Measurements from ENCODE around the gene MTX1.
A peak's percentile ranks its signal among the peaks of the same experiment; 100 is the strongest.
"Not testable (repeated sequence)": the region's sequence is repeated elsewhere in the genome, so short reads cannot be mapped to it uniquely, and the experiment has no call there.

The MTX1 gene

DNA sequence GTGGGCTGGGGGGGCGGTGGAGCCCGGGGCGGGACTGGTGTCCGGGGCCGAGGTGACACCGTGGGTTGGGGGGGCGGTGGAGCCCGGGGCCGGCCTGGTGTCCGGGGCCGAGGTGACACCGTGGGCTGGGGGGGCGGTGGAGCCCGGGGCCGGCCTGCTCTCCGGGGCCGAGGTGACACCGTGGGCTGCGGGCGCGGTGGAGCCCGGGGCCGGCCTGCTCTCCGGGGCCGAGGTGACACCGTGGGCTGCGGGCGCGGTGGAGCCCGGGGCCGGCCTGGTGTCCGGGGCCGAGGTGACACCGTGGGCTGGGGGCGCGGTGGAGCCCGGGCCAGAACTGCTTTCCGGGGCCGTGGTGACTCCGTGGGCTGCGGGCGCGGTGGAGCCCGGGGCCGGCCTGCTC is 18.6 kb upstream of the MTX1 start:
- DNase-seq = not testable (repeated sequence)

DNA sequence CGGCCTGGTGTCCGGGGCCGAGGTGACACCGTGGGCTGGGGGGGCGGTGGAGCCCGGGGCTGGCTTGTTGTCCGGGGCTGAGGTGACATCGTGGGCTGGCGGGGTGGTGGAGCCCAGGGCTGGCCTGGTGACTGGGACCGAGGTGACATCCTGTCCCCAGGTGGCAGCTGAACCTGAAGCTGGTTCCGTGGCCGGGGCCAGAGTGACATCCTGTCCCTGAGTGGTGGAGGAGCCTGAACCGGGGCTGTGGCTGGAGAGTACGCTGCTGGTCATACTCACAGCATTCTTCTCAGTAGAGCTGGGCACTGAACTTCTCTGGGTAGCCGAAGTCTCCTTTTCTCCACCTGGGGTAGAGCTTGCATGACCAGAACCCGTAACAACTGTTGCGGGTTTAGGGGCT is 16.6 kb upstream of the MTX1 start:
- DNase-seq = no peak

DNA sequence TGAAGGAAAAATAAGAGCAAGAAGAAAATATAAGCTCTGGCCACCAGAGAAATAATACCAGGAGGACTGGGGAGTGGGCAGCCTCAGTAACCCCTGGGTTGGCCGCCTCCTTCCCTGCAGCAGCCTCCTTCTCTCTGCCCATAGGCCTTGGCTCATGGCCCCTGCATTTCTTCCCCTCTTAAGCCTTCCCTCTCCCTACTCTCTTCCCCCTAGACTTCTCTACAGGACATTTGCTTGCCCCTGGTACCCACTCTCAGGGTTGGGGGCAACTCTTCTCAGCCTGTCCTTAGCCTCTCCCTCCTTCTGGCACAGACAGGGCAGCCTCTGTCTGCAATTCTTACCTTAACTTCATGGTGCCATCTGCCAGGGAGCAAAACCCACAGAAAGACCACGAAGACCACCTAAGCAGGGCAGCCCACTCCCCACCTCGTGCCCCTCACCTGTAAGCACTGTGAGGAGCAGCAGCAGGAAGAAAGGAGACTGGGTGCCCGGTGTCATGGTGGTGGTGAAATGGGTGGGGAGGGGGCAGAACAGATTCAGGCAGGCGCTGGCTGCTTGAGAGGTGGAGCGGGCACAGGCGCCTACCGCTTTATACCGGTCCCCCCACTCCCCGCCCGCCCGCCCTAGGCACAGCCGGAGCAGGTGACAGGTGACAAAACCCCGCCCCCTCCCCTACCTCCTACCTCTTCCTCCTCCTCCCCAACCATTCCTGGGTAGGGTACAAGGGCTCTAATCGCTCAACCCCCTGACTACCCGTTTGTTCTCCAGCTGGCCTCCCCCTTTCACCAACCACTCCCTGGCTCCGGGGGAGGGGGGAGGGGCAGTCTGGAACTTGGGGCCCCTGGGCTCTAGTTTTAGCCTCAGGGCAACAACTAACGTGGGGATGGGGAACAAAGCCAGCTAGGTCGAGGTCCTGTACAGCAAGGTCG is 15.9 kb upstream of the MTX1 start:
- no peak for DNase-seq

DNA sequence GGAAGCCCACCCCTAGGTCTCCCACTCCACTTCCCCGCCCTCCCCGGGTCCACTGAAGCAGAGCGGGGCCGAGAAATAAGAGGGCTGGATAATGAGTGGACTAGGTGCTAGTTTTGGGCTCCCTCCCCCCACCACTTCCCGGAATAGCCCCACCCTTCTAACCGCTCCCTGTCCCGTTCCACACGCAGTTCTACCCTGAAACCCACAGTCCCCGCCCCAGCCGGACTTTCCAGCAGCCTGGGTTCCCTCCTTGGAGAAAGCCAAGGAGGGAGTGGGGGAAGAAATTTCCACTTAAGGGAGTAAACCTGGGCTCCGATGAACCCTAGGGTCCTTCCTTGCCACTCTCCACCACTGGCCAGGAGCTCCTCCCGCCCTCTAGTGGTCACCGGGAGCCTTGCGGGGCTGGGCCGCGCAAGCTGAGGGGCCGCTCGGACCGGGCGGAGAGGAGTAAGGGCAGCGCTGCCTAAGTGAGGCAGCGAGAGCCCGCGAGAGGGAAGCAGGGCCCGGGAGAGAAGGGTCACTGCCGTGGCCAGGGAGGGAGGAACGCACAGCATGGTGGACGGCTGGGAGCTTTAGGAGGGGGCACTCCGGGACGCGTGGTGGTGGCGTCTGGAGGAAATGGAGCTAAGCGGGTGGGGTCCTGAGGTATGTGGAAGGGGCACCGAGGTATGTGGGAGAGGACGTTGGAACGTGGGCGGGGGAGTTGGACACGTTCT is 15.1 kb upstream of the MTX1 start:
- DNase-seq = peak; percentile 96

DNA sequence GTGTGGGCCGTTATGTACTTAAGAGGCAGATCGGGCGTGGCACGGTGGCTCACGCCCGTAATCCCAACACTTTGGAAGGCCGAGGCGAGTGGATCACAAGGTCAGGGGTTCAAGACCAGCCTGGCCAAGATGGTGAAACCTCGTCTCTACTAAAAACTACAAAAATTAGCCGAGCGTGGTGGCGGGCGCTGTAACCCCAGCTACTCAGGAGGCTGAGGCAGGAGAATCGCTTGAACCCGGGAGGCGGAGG is 14.6 kb upstream of the MTX1 start:
- not testable (repeated sequence) for DNase-seq

DNA sequence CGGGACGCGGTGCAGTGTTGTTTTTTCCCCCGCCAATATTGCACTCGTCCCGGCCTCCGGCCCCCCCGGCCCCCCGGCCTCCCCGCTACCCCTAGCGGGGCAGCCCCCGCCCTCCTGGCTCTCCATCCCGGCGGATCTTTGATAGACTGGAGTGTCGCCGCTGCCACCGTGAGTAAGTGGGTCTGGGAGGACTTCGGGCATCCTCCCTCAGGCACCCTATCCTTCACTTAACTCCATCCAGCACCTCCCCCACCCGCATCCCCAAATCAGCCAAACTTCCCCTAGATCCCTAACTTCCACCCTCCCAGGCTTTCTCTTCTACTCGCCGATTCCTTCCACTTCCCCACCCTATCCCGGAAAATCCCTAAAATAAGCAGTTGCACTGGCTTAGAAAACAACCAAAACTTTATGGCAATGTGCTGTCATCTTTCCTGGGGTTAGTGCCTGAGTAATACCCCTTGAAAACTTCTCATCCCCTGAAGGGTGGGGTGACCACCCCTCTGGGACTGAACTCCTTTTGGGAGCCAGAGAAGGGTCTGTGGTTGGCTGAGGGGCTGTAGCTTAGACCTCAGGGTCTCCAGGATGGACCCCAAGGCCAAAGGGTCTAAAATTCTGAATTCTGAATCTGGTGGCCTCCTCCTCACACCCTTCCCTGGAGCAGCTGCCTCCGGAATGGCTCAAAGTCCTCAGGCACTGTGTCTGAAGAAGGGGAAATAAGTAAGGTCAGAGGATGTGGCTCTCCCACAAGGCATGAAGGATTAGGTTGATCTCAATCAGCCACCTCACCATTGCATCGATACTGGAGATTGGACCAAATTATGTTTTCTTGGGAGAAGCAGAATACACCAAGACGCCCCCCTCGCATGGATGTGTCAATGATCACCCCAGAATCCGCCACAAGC is 13.0 kb upstream of the MTX1 start:
- no peak for DNase-seq

DNA sequence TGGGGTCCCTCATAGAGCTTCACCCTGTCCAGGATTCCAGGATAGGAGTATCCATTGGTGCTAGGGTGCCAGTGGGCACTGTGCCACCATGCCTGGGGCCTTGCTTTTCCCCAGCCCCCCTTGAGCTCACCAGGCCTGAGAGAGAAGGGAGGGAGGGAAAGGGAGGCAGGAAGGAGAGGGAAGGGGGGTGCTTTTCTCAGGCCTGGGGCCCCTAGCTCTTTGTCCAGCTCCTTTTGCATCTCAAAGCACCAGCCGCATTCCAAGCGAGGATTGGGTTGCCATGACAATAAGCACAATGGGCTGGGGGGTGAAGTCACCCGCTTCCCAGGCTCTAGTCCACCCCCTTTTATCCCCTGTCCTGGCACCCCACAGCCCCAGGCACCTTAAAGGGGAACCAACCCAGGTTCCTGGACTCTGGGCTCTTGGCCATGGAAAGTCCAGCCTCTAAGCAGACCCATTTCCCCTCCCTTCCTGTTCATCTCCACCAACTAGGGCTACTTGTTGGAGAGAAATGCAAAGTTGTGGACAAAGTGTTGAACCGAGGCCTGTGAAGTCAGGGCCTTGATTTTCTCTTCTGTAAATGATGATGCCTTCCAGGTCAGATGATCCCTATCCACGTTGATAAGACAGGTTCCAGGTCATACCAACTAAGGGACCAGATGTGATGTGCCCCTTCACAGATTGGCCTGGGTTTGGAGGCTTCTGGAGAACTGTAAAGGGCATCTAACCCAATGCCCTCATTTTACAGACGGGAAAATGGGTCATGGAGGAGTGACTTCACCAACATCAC is 12.2 kb upstream of the MTX1 start:
- DNase-seq = peak; percentile 79

DNA sequence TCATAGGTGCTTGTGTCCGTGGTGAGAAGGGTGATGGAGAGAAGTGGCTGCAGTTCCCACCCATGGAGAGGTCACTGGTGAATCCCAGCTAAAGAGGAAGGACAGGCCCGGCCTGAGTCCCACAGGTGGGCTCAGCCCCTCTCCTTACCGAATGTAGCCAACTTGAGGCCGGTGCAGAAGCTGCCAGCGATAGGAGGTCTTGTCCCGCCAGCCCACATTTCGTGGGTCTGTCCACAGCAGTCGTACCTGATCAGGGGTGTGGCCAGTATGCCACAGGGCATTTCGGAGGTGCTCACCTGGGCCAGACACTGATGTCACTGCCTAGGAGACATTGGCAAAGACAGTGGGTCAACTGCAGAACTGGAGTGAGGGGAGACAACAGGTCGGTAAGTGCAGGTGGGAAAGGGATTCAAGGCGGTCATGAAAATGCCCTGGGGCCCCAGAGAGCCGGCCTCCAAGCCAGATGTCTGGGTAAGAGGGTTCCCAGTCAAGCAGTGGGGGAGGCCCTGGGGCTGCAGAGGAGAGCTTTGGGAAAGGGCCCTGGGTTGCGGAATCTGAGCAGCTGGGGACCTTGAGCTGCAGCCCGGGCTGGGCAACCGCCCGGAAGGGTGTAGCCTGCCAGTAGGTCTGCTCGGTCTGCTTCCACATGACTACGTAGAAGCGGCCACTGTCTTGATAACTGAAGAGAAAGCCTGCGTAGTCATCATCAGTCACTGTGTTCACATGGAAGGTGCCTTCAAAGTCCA is 11.4 kb upstream of the MTX1 start:
- no peak for DNase-seq

DNA sequence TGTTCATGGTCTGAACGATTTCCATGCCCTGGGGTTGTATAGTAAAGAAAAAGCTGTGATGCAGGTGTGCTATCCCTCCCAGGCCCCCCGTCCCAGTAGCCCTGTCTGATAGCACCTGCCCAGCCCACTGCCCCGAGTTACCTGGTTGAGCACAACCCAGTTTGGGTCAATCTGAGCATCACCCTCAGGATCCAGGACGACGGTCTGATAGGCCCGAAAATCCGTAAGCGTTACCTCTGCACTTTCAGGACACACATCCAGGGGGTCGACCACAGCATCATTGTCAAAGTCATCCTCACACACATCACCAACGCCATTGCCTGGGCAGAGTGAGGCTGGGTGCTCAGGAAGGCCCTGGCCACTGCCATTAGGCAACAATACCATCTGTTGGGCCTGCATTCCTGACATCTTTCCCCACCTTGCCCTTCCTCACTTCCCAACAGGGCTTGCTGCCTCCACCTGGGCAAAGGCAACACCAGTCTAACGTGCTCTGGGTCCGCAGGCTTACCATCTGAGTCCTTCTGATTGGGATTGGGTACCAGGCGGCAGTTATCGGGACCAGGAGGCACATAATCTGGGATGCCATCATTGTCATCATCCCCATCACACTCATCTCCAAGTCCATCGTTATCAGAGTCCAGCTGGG is 10.5 kb upstream of the MTX1 start:
- no peak for DNase-seq

DNA sequence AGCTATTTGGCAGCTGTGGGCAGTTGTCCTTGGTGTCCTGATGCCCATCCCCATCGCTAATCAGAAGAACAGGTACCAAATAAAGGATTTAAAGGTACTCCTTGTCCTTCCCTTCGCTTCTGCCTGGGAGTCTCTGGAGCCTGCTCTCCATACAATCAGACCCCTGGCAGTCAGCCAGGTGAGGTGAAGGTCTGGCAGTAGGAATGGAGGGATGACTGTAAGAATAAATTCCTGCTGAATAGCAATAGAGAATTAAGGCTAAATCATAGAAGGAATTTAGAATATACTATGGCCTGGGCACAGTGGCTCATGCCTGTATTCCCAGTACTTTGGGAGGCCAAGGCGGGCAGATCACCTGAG is 10.0 kb upstream of the MTX1 start:
- DNase-seq = no peak

DNA sequence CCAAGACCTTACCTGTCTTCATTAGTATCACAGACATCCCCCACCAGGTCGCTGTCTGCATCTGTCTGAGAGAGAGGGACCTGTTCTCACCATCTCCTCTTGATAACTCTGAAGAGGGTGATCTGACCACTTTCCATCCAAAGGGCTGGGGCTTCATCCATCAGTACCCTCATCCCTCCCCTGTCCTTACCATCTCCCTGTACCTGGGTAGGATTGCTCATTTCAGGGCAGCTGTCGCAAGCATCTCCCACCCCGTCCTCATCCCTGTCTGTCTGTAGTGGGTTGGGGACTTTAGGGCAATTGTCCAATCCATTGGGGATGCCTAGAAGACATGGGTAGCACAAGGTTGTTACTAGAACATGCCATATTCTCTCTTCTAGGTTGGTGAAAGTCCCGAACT is 8.7 kb upstream of the MTX1 start:
- DNase-seq = no peak

DNA sequence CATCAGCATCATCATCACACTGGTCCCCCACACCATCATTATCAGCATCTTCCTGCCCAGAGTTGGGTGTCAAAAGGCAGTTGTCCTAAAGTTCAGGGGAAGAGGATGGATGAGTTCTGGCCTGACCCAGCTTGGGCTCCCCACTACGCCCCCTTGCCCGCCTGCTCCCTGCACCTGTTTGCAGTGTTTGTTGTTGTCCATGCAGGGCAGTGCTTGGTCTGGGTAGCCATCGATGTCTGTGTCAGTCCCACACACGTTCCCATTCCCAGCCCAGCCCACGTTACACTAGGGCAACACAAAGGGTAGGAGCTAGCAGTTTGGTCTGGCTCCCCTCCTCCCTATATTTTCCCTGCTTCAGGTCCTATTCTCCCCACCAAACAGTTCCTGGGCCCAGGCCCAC is 7.6 kb upstream of the MTX1 start:
- no peak for DNase-seq

DNA sequence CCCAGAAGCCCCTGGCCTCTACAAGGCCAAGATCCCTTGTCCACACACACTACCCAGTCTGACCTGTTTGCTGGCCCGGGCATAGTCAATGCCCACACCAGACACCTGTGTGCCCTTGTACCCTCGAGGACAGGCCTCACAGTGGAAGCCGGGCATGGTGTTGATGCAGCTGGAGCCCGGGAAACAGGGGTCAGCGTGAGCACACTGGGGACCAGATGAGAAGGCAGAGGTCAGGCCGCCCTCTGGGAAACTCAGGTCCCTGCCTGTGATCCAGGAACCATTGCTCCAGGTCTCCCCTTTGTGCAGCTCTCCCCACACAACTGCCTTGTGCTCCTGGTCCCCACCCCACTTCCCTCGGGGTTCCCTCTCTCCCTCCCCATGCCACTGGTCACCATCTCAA is 6.3 kb upstream of the MTX1 start:
- DNase-seq = no peak

DNA sequence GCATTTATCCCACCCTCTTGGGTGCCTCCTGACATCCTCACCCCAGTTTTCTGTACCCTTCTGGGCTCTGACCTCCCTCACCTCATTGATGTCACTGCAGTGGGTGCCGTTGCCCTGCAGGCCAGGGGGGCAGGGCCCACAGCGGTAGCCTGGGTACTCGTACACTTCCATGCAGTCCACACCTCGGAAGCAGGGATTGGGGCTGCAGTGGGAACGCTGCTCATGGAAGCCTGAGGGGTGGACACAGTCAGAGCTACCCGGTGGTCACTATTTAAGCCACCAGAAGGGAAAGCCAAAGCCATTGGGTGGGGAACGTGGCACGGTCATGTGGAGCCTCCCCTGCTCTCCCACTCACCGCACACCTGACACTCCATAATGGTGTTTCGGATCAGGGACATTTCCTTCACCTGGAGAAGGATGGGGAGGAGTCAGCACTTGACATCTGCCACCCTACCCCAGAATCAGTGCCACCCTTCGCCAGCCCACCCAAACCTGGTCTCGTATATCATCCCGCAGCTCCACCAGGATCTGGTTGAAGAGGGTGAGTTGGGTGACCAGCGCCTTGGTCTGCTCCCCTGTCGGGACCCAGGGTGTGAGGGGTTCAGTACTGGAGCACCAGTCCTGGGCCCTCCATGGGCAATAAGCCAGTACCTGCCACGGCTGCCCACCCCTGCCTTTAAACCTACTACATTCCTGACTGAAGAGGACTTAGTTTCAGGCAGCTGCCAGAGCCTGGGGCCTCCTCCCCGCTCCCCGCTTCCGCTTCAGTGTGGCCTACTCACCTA is 5.6 kb upstream of the MTX1 start:
- no peak for DNase-seq

DNA sequence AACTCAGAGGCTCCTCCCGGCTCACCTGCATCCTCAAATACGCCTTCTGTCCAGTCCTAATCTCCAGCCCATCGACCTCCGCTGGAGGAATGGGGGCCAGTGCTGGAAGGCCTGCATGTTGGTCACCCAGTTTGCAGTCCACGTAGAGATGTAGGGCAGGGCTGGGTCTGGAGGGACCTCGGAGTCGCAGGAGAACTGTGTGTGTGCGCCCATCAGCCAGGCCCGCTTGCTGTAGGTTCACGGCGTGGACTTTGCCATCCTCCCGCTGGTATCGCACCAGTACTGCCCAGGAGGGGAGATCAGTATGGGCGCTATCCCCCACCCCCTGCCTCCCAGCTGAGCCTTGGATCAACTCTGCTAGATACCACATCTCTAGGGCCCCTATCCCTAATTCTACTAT is 3.5 kb upstream of the MTX1 start:
- DNase-seq = no peak

DNA sequence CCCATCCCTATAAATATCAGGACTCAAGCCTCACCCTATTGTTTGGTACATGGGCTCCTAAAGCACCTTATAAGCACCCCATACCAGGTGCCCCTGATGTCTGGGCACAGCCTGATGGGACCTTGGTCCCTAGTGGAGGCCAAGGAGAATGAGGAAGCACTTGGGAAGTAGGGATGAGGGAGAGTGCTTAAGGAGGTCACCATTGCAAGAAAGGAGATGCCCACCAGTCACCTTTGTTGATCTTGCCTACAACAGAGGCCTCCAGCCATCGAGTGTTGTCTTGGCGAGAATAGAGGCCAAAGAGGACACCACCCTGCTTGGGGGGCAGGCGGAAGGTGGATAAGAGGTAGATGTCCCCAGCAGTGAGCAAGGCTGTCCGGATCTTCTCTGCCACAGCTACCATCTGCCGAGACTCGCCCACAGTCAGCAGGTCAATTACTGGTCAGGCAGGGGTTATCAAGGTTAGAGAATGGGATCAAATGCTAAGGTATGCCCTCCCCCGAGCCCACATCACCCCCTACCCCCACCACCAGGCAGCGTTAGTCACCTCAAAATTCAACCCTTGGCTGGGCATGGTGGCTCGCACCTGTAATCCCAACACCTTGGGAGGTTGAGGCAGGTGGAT is 2.4 kb upstream of the MTX1 start:
- no peak for DNase-seq

DNA sequence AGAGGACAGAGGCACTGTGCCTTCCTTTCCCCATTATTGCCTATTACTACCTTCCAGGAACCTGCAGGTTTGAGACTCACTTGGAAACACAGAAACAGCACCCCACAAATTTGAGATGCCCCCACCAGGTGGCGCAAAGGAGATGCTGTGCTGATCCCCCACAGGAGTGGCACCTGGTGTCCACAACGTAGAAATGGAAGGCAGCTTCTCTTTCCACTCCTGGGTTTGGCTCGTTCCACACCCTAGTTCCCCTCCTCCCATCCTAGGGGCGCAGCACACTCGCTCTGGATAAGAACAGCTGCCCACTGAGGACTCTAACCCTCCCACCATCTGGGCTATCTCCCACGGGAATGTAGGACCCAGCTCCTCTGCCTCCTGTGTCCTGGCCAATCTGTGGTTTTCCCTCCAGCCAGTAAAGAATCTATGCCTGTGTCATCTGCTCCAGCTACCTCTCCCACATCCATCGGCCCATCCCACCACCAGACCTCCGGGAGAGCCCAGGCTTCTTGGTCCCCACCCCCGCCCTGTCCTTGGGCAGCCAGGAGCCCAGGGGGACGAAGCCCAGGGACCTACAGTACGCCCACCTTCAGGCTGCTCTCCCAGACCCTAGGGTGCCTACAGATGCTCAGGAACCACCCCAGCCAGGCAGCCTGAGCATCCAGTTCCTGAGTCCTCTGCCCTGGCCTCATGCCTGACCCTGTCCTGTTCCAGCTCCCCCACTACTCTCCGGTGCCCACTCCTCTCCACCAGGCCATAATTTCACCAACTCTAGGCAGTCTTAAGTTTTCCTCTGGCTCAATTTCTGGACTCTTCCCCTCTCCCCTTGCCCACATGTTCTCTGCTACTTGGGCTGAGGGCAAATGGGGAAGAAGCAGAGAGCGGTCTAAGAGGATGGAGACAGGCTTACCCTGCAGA is 1.3 kb upstream of the MTX1 start:
- peak; percentile 94 for DNase-seq

DNA sequence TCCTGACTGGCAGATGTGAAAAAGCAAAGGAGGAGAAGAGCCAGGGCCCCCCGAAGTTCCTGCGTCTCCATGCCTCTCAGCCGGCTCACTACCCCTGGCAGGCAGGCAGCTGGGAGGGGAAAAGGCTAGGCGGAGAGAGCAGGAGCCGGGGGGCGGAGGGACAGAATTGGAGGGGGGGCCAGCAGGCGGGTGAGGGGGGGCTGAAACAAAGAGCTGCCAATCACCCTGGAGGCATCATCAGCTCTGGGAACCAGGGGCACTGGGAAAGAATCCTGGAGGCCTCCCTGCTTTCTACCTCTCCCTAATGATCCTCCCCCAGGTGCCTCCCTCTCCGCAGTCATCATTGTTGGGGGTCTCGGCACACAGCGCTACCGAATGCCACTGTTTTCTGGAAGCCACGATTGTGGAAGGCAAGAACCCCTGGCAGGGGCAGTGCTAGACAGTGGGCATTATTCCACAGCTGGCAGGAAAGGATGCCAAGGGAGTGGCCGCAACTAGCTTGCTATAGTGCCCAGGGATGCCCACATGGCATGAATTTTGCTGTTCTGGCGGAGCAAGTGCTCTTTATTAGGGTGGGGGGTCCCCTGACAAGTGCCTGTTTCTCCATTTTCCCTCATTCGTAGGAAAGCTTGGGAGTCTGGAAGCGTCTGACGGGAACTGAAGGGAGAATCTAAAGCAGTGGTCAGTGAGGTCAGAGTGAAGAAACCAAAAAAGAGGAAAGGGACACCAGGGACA is 522 bp upstream of the MTX1 start, which contains the start of gene THBS3:
TSS of gene THBS3 (minus strand) at position 92 of the 735 bp plus-strand sequence. CDS start at position 71, 21 bp downstream.
- DNase-seq = peak; percentile 92

Data from eye (tissue), 1 donor.